Kidney epithelial cell (primary cell): ENCODE data around the gene ZFX. TPM values are rescaled to one million over a fixed set of nuclear protein-coding genes. Genes with fewer than 3 reads are reported as not detected.

Experiments used
- DNase-seq: peaks from one replicate; pipeline ENCODE4 v3.0.0-alpha.2; 2010; ENCODE audit warnings: low read depth
- H3K27me3 ChIP-seq: 2 replicates; pipeline ENCODE4 v1.6.0; 2011; ENCODE audit warnings: low read length; ENCODE audit not compliant: control insufficient read depth, insufficient read depth
- H3K36me3 ChIP-seq: 2 replicates; pipeline ENCODE4 v1.5.1; 2011; ENCODE audit warnings: low read length; ENCODE audit not compliant: control insufficient read depth, insufficient read depth
- H3K4me3 ChIP-seq: 2 replicates; pipeline ENCODE4 v1.5.1; 2011; ENCODE audit warnings: low read depth, mild to moderate bottlenecking, control low read depth, low read length
- CTCF ChIP-seq: IDR thresholded peaks from 2 replicates; pipeline ENCODE4 v1.5.1; 2011; ENCODE audit warnings: mild to moderate bottlenecking, moderate library complexity, low read length, control low read depth, inconsistent platforms; ENCODE audit not compliant: insufficient read depth, poor library complexity, severe bottlenecking
- total RNA-seq: library from RNA; depleted of rRNA; stranded (reverse); fragments of >200 nt; gene quantifications from 2 replicates; pipeline ENCODE4 v1.2.3, GENCODE V29; 2015

ZFX gene
- total RNA-seq, 1 donor from 2014 or later: 19.7 TPM

- Histone ChIP-seq H3K4me3 (no peak overlapping the region), H3K36me3 (no peaks in the 10 kb centered on the region), H3K27me3 (peaks cover 2% of the 10 kb centered on the region)
- DNase-seq: no peak
- TF ChIP-seq CTCF: no peak
These were observed 107.5 kb downstream of the ZFX start for GRCh38 chrX:24257011-24257410.

- H3K36me3 ChIP-seq: no peaks in the 10 kb centered on the region
- peak; percentile 71 for TF ChIP-seq CTCF
- peaks cover 2% of the 10 kb centered on the region for H3K27me3 ChIP-seq
- no peak overlapping the region for H3K4me3 ChIP-seq
- peak; percentile 47 for DNase-seq
These were observed 110.2 kb downstream of the ZFX start for GRCh38 chrX:24259544-24260240.

- Histone ChIP-seq H3K36me3 (no peaks in the 10 kb centered on the region), H3K4me3 (no peak overlapping the region), H3K27me3 (peaks cover 2% of the 10 kb centered on the region)
- no peak for DNase-seq
- no peak for TF ChIP-seq CTCF
These were observed 111.5 kb downstream of the ZFX start for GRCh38 chrX:24260842-24261550.

- TF ChIP-seq CTCF: no peak
- no peak for DNase-seq
- H3K4me3 ChIP-seq: no peak overlapping the region
- H3K27me3 ChIP-seq: peaks cover 2% of the 10 kb centered on the region
- no peaks in the 10 kb centered on the region for H3K36me3 ChIP-seq
These were observed 112.8 kb downstream of the ZFX start for GRCh38 chrX:24262309-24262708.

- H3K4me3 ChIP-seq: no peak overlapping the region
- no peaks in the 10 kb centered on the region for H3K36me3 ChIP-seq
- no peak for DNase-seq
- peaks cover 2% of the 10 kb centered on the region for H3K27me3 ChIP-seq
- no peak for TF ChIP-seq CTCF
These were observed 114.9 kb downstream of the ZFX start for GRCh38 chrX:24264383-24264782.

Other genes with a start within 250 kb of the ZFX start
- gene APOO, start 241.8 kb upstream of the ZFX start, total RNA-seq: 14.0 and 17.3 TPM in 2 replicates
- 0.34 TPM in 1 of 2 replicates, not detected in the other for gene CXorf58, start 241.7 kb upstream of the ZFX start, total RNA-seq
- 4.4 and 4.6 TPM in 2 replicates for gene KLHL15, start 122.5 kb upstream of the ZFX start, total RNA-seq
- gene EIF2S3, start 94.8 kb upstream of the ZFX start, total RNA-seq: 208 and 234 TPM in 2 replicates
- gene SUPT20HL2, start 164.3 kb downstream of the ZFX start, total RNA-seq: not detected in 2 replicates
- not detected in 2 replicates for gene SUPT20HL1, start 210.9 kb downstream of the ZFX start, total RNA-seq